ENCODE measurements around the gene PPP1R15A.

DNA sequence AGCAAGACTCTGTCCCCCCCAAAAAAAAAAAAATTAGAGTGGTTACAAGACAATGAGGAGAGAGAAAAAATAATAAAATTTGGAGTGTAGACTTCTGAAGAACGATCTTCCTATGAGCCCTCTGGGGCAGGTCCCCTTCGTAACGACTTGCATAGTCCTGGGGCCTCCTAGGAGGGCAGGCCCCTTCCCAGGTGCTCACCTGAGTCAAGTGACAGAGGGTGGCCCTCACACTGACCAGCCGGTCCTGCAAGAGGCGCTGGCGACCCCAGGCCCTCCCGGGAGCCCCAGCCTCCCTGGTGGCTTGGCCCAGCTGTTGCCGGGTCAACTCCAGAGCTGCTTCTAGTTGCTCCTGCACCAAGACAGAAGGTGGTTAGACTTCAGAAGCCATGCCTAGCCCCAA lies 18.7 kb upstream of the PPP1R15A start:
- TF ChIP-seq RAD21 (IDR thresholded peaks at IDR 0.05; ENCODE audit: low read depth) (no peak), YY1 (IDR thresholded peaks at IDR 0.05; ENCODE audit: low read depth) (no peak), ZBTB7A (IDR thresholded peaks at IDR 0.05; ENCODE audit: low read depth) (no peak), TAF1 (IDR thresholded peaks at IDR 0.05; ENCODE audit: low read depth) (no peak), USF1 (IDR thresholded peaks at IDR 0.05) (no peak), CREB1 (IDR thresholded peaks at IDR 0.05; ENCODE audit: low read depth) (no peak), TEAD4 (IDR thresholded peaks at IDR 0.05) (no peak), EP300 (IDR thresholded peaks at IDR 0.05; ENCODE audit: borderline replicate concordance) (no peak), EGR1 (IDR thresholded peaks at IDR 0.05) (no peak), TCF12 (IDR thresholded peaks at IDR 0.05; ENCODE audit: low read depth) (no peak)
- TF ChIP-seq, protein P1, sequence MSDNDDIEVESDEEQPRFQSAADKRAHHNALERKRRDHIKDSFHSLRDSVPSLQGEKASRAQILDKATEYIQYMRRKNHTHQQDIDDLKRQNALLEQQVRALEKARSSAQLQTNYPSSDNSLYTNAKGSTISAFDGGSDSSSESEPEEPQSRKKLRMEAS (IDR thresholded peaks at IDR 0.05): no peak
- TF ChIP-seq, protein P2, sequence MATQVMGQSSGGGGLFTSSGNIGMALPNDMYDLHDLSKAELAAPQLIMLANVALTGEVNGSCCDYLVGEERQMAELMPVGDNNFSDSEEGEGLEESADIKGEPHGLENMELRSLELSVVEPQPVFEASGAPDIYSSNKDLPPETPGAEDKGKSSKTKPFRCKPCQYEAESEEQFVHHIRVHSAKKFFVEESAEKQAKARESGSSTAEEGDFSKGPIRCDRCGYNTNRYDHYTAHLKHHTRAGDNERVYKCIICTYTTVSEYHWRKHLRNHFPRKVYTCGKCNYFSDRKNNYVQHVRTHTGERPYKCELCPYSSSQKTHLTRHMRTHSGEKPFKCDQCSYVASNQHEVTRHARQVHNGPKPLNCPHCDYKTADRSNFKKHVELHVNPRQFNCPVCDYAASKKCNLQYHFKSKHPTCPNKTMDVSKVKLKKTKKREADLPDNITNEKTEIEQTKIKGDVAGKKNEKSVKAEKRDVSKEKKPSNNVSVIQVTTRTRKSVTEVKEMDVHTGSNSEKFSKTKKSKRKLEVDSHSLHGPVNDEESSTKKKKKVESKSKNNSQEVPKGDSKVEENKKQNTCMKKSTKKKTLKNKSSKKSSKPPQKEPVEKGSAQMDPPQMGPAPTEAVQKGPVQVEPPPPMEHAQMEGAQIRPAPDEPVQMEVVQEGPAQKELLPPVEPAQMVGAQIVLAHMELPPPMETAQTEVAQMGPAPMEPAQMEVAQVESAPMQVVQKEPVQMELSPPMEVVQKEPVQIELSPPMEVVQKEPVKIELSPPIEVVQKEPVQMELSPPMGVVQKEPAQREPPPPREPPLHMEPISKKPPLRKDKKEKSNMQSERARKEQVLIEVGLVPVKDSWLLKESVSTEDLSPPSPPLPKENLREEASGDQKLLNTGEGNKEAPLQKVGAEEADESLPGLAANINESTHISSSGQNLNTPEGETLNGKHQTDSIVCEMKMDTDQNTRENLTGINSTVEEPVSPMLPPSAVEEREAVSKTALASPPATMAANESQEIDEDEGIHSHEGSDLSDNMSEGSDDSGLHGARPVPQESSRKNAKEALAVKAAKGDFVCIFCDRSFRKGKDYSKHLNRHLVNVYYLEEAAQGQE (IDR thresholded peaks at IDR 0.05; ENCODE audit: low read depth): no peak

All from Ishikawa (cell line).